CD4-positive, alpha-beta T cell treated with Interleukin-15 for 1 hour (primary cell): ENCODE measurements around the gene RMRP.
"Not testable (repeated sequence)": the region's sequence is repeated elsewhere in the genome, so short reads cannot be mapped to it uniquely, and the experiment has no call there.

Experiments
- DNase-seq: peaks from one replicate; pipeline ENCODE4 v3.0.0-alpha.2; 2020

Gene RMRP

DNA sequence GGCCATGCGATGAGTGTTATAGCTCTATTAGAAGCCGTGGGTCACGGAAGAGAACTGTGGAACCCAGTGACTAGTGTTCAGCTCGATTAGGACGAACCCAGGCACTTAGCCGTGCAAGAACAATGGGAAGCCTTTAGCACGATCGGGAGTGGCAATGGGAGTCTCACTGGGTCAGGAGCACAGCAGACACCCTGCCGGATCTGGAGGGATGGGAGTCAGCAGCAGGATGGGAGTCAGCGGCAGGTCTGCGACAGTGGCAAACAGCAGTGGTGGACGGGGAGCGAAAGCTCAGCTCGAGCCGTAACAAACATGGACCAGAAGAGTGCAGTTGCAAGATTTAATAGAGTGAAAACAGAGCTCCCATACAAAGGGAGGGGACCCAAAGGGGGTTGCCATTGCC, 17.4 kb downstream of the RMRP start:
- not testable (repeated sequence) for DNase-seq

DNA sequence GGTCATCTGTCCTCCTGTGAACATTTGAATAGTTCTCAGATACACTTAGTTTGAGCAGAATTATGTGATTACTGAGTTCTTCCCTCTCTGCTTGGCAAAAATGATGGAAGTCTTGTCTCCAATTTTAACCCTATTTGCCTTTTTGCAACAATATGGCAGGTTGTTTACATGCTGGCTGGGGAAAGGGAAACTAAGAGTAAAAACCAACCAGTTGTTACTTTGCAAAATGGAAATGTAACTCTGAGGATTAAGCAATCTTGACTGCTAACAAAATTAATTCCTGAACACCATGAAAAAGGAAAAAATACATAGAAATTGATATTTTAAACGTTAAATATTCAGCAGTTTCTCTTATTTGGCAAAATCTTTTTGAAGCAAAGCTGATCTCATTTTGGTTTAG, 18.2 kb downstream of the RMRP start:
- no peak for DNase-seq

DNA sequence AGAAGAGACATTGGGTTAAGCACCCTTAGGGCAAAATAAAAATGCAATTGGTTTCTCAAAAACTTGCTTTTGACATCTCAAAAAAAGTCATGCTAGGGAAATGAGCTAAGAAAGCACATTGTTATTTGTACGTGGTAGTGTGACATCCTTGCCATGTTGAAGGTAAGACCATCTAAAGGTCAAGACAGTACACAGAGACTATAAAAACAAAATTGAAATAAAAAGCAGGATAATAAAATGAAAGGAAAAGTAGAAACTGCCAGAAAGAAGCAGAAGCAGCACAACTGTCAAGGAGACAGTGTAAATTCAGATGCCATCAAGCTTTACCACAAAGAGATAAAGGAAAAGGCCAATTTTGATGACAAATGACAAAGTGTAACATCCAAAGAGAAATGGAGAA, 18.6 kb downstream of the RMRP start:
- not testable (repeated sequence) for DNase-seq

DNA sequence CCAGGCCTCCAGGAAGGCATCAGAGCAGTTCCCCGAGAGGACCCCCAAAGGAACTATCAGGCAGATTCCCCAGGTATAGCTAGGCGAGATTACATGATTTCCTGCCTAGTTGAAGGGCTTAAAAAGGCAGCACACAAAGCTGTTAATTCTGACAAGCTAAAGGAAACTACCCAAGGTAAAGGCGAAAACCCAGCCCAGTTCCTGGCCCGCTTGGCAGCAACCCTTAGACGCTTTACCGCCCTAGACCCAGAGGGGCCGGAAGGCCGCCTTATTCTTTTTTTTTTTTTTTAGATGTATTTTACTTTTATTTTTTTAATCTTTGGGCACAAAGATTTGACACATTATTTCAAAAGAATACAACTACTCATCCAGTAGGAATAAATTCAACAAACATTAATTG, 19.1 kb downstream of the RMRP start:
- peak; percentile 52 for DNase-seq

DNA sequence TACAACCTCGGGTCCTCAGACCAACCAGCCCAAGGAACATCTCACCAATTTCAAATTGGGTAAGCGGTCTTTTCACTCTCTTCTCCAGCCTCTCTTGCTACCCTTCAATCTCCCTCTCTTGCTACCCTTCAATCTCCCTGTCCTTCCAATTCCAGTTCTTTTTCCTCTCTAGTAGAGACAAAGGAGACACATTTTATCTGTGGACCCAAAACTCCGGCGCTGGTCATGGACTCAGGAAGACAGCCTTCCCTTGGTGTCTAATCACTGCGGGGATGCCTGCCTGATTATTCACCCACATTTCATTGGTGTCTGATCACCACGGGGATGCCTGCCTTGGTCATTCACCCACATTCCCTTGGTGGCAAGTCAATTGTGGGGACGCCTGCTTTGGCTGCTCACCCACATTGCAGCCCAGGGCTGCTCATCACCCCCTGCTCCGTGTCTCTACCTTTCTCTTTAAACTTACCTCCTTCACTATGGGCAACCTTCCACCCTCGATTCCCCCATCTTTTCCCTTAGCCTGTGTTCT, 20.3 kb downstream of the RMRP start:
- not testable (repeated sequence) for DNase-seq

DNA sequence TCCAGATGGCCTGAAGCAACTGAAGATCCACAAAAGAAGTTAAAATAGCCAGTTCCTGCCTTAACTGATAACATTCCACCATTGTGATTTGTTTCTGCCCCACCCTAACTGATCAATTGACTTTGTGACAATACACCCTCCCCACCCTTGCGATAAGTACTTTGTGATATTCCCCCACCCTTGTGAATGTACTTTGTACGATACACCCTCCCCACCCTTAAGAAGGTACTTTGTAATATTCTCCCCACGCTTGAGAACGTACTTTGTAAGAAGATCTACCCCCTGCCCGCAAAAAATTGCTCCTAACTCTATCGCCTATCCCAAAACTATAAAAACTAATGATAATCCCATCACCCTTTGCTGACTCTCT, 21.0 kb downstream of the RMRP start:
- DNase-seq = not testable (repeated sequence)

DNA sequence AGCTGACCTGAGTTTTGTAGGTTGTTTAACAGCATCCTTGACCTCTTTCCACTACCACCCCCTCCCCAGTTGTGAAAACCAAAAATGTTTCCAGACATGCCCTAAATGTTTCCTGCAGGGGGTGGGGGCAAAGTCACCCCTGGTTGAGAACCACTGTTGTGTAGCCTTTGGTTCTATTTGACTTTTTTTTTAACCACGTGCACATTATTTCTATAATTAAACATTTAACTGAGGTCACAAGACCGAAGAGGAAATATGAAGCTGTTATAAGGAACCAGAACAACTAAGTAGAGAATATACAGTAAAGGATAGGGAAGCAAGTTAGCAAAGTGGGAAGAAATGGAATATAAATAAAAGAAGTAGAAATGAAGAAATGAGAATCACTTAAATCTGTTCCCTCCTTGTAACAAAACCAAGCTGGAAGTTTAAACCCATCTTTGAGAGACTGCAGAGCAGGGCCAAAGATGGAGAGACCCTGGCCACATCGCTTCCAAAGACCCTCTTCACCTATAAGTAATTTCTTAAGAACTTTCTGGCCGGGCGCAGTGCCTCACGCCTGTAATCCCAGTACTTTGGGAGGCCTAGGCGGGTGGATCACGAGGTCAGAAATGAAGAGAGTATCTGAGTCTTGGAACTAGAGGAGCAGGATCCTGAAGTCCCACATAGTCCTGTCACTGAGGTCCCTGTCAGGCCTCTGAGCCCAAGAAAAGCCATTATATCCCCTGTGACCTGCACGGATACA, 21.5 kb downstream of the RMRP start:
- no peak for DNase-seq

DNA sequence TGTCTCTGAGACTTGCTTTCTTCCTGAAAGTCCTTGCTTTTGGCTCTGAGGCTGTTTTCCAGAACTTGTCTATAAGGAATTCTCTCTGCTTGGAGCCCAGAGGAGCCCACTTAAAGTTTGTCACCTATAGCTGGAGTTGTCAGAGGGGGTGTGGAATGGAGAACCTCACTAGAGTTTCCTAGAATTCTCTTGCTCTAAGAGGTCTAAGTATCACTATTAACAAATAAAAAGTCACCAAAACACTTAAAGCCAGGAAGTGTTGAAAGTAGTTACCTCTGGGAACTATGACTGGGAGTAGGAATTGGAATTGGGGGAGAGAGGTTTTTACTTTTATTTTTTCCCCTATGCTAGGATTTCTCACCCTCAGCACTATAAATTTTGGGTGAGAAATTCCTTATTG, 22.1 kb downstream of the RMRP start:
- DNase-seq = no peak

DNA sequence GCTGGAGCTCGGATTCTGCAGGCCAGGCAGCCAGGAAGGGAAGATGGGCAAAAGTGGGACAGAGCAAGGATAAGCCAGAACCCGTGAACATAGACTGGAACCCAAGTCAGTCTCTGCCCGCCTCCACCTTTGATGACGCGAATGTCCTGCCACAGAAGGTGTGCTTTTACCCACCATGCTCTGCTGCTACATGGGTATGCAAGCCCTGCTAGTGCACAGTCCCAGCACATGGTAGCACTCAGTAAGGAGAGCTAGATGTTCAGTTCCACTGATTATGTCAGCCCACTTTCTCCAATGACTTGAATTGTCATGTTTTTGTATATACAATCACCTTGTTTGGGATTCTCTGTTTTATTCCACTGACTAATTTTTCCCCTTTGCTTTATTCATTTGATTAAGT, 28.2 kb downstream of the RMRP start:
- no peak for DNase-seq

DNA sequence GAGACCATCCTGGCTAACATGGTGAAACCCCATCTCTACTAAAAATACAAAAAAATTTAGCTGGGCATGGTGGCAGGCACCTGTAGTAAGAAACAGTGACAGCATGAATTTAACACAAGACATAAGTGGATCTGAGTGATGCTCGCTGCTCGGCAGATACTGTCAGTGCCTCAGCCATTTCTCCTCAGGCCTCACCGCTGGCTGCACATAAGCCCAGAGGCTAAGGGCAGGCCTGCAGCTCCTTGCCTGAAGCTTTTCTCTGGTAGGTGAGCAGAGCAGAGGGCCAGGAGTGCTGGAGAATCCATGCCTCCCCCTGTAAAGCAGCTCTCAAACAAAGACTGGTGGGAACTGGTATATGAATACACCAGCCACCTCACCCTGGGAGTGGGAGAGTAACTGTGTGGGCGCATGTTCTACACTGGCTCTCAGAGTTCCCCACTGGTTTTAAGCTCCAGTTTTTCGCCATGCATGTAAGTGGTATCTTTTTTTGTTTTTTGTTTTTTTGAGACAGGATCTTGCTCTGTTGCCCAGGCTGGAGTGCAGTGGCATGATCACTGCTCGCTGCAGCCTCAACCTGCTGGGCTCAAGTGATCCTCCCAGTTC, 29.3 kb downstream of the RMRP start:
- no peak for DNase-seq

DNA sequence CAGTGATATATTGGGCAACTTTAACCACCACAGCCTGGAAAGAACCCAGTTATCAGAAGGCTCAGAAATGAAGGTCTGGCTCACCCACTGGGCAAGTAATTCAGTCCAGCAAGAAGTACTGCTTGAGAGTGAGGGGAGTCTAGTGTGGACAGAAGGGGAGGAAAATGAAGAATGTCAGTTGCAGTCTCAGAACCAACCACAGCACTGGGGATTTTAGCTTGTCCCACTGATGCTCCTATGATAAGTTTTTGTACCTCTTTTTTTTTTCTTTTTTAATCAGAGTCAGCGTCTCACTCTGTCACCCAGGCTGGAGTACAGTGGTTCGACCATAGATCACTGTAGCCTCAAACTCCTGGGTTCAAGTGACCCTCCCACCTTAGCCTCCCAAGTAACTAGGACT, 30.2 kb downstream of the RMRP start:
- no peak for DNase-seq

DNA sequence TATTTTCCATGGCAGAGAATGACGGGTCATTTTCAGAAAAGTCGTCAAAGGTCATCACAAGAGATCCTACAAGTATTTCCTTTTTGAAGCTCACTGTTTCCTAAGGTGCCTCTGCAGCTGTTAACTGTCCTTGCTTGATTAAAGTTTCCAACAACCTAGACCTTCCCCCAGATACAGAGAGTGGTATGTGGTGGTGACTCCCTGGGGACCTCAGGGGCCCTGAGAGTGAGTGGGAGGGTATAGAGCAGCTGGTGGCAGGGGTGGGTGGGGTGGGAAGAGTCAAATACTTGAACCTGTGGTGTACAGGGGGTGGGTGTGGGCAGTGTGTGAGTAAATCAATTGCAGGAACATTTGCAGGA, 38.0 kb downstream of the RMRP start:
- DNase-seq = peak; percentile 64

DNA sequence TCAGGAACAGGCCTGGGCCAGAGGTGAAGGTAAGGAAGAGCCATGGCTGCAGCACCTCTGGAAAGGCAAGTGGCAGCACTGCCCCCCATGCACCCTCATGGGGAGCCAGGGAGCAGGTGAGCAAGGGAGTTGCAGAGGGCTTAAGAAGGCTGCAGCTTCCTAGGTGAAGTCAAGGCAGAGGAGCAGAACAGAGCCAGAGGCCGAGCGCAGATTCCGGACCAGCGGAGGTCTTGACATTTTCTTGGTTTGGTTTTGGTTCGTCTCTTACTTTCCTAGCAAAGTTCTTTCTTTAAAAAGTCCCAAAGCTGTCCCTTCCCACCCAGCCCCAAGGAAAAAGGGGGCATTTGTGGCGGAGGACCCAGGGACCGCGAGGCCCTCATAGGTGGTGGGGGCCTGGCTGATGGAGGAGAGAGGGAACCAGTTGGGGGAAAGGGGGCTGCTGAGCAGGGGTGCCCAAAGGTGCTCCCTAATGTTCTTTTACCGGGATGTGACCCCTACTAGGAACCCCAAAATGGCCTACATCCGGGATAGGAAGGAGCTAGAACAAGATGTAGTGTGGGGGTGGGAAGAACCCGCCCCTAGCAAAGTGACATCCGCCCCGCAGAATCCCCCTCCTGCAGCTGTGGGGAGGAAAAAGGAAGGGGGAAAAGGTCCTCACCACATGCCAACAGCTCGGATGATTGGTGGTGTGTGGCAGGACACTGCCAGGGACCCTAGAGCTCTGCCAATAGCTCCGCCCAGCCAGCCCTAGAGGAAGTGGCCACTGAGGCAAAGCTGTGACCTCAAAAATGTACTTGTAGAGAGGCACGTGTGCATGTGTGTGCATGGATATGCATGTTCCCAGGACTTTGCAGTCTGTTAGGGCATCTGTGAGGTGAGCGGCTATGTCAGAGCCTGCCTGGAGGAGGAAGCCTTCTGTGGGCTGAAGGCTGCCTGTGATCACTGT, 38.7 kb downstream of the RMRP start:
- peak; percentile 74 for DNase-seq

DNA sequence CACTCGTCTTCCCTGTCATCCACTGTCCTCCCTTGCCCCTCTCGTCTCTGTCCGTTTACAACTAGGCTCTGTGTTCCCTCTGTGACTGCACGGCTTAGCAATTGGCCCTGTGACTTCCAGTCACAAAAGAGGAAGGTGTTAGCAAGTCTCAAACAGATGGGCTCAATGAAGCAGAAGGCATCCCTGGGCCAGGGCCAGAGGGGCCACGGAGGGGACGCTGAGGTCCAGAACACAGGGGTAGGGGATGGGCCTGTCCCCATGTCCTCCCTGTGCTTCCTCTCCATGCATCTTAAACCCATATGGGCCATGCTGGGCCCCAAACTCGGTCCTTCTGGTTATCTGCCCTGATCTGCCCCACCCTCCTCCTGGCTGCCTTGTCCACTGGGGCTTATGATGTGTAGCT, 39.5 kb downstream of the RMRP start, which contains the start of gene CD72:
CD72 (minus strand) TSS at position 89 of the 403 bp plus-strand sequence. CDS start 110 bp downstream, outside the sequence.
- peak; percentile 42 for DNase-seq

DNA sequence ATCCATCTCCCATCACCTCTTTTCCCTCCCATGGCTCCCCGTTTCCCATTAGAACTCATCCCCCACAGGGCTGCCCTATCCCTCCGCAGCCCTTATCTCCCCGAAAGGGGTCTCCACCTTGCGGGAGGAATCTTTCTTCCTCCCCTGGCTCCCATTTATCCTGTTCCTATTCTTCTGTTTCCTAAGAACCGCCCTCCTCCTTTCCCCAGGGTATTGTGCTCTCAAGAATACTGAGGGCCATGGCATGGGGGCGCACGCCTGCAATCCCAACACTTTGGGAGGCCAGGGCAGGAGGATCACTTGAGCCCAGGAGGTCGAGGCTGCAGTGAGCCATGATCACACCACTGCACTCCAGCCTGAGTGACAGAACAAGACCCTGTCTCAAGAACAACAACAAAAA, 40.3 kb downstream of the RMRP start:
- DNase-seq = no peak

DNA sequence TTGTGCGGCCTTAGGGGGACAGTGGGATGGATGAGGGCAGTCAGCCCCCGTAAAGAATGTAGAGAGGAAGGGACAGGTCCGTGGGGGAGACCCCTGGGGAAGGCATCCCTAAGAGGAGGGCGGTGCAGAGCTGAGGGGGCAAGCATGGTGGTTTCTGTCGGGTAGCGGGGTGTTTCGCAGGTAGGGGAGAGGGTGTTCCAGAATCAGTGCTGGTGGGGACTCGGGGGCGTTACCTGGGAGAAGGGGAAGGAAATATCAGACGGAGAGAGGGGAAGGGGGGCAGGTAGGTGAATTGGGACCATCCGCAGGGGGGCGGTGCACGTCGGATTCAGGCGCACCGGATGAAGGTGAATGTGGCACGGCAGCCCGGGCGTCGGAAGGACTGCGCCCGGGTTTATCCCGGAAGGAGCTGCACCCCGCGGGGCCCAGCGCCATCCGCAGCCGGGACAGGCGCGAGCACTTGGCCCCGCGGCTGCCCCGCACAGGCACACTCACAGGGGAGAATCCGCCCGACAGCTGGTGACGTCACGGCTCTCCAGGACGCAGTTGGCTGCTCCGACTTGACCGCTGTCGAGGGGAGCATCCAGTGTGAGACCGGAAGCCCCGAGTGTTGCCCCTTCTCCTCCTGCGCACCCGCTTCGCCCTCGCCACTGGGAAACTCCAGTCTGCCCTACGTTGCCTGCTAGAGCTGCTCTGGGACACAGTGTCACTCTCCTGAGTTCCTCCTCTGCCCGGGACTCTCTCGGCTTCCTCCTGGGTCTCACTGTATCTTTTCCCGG, 40.9 kb downstream of the RMRP start:
- peak; percentile 89 for DNase-seq

DNA sequence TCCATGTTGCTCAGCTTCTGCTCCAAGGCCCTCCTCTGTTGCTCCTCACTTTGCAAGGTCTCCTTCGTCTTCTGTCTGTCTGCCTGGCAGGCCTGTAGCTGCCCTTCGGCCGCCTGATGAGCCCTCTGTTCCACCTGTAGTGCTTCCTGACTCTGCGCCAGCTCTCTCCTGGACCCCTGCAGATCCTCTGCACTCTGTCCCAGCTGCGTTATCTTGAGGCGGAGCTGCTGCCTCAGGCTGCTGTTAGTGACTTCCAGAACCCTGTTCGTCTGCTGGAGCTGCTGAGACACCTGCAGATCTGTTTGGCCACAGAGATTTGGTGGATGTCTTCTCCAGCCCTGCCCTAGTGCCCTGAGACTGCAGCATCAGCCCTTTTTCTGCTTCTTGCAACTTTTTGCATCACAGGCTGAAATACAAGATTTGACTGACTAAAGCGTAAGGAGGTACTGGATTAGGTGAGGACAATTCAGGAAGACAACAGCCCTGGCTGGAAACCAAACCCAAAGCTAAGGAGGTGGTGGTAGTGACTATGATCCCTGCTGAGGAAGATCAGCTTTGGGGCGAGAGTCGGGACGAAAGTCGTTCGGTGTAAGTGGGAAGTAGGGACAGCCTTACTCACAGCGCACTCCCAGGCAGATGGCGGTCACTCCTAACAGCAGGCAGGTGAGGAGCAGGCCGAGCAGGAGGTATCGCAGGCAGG, 41.7 kb downstream of the RMRP start:
- no peak for DNase-seq

DNA sequence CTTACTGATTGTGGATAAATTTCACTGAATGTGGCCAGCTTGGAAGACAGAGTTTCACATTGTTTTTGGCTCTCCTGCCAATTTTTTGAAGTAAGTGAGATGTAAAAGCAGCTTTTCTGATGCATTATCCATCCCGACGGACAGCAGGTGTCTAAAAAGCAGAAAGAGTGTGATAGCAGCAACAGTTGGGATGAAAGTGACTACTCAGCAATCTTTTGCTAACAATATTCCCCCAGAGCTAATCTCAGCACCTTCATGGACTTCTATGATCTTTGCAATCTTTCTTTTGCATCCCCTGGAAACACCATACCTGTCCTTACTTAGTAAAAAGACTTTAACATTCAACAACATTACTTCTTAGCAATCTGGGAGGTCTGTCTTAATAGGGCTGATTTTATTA, 45.0 kb downstream of the RMRP start:
- DNase-seq = no peak

DNA sequence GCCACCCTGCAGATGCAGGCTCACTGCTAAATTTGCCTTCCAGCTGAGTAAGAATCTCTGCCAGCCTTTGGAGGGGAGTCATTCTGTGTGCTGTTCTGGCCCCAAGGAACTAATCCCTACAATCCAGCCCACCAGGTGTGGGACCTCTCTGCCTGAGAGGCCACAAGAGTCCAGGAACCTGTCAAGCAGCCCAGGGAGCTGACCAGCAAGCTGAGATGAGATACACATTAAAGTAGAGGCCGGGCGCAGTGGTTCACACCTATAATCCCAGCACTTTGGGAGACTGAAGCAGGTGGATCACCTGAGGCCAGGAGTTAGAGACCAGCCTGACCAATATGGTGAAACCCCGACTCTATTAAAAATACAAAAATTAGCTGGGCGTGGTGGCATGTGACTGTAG, 45.8 kb downstream of the RMRP start:
- not testable (repeated sequence) for DNase-seq

DNA sequence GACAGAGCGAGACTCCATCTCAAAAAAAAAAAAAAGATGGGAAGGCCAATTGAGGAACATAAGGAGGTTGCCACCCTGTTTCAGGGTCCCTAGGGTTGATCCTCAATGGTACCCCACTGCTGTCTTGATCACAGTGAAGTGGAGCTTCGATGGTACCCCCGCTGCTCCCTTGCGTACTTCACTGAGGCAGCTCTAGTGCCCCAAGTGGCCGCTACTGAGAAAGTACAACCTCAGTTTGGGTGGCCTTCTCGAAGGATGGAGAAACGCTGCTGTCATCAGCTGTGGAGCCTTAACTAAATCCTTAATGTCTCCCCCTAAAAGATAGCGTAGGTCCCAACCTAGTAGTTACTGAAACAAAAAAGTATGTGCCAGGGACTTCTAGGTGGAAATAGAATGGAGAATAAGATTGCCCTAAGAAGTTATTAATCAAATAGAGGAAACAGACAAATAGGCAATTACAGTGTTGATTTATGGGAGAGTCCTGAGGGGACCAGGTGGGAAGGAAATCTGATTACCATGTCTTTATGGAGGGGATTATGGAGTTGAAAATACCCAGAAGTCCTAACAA, 46.5 kb downstream of the RMRP start:
- peak; percentile 68 for DNase-seq

DNA sequence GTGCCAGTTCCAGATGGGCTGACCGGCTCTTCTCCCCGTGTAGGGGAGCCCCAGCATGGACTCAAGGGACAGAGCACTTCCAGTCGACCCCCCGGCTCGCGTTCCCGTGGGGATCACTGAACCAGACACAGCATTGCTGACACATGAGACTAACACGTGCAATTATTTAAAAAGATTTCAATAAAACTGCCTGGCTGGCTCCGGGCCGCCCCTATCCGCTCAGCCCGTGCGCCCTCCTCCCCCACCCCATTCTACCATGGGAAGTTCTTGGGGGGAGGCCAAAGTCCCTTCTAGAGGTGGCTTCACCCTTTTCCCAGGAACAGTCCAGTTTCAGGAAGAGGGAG, 48.0 kb downstream of the RMRP start:
- no peak for DNase-seq
